ENCODE measurements around the gene TRIM43B. TPM values are rescaled to one million over a fixed set of nuclear protein-coding genes. Genes with fewer than 3 reads are reported as not detected.
"Not testable (repeated sequence)": the region's sequence is repeated elsewhere in the genome, so short reads cannot be mapped to it uniquely, and the experiment has no call there.

Gene TRIM43B
- total RNA-seq, 1 experiment from 2014 or later = not detected

GRCh38 chr2:95500854-95501253 lies 16.3 kb upstream of the TRIM43B start:
- Histone ChIP-seq H3K79me1 (ENCODE audit: insufficient read depth, low read depth, low read length, poor library complexity, severe bottlenecking) (no peaks in the 10 kb centered on the region), H3K4me1 (ENCODE audit: insufficient read depth, low read length) (no peaks in the 10 kb centered on the region), H3K4me2 (ENCODE audit: insufficient read depth, insufficient read length, low read length) (no peak overlapping the region), H3K56ac (ENCODE audit: insufficient read length, low read depth, low read length) (no peak overlapping the region), H4K5ac (ENCODE audit: insufficient read length, low read depth, low read length) (no peak overlapping the region), H4K20me1 (ENCODE audit: control insufficient read depth, insufficient read depth, insufficient read length) (no peaks in the 10 kb centered on the region), H3K27me3 (ENCODE audit: insufficient read depth, low read length) (no peaks in the 10 kb centered on the region), H2AK5ac (ENCODE audit: insufficient read length, low read length) (no peak overlapping the region), H3T11ph (ENCODE audit: low read length) (no peak overlapping the region), H3K27ac (ENCODE audit: insufficient read length, low read depth, low read length) (no peak overlapping the region), H2BK5ac (ENCODE audit: insufficient read length, low read length) (no peak overlapping the region), H2BK15ac (ENCODE audit: low read depth, low read length) (no peak overlapping the region), H2BK120ac (ENCODE audit: low read depth, low read length, poor library complexity, severe bottlenecking) (no peak overlapping the region), H3K79me2 (ENCODE audit: insufficient read depth, low read length) (no peaks in the 10 kb centered on the region), H2BK20ac (ENCODE audit: low read depth, low read length, poor library complexity, severe bottlenecking) (no peak overlapping the region), H3K4ac (ENCODE audit: low read depth, low read length) (no peak overlapping the region), H3K23me2 (ENCODE audit: insufficient read length, low read depth, low read length, poor library complexity, severe bottlenecking) (no peaks in the 10 kb centered on the region), H3K18ac (ENCODE audit: insufficient read length, low read depth, low read length) (no peak overlapping the region), H4K91ac (ENCODE audit: insufficient read length, low read depth, low read length) (no peak overlapping the region), H3K9me3 (ENCODE audit: control insufficient read depth, low read depth, low read length) (no peaks in the 10 kb centered on the region), H3K9ac (ENCODE audit: extremely low read depth, insufficient read length, low read length) (no peak overlapping the region), H3K23ac (ENCODE audit: insufficient read length, low read depth, low read length) (no peak overlapping the region), H2BK12ac (ENCODE audit: insufficient read length, low read depth, low read length) (no peak overlapping the region), H4K8ac (replicated peaks; ENCODE audit: insufficient read length, low read depth, low read length) (no peak overlapping the region), H2AFZ (ENCODE audit: low read length) (no peak overlapping the region), H3K14ac (ENCODE audit: insufficient read depth, low read length) (no peak overlapping the region)
- DNase-seq = no peak
- peaks cover 0 to 26% of the 10 kb centered on the region in 2 experiments; a peak in 3 of 5 replicates for H3K9me3 Mint-ChIP-seq
- TF ChIP-seq CTCF (conservative IDR thresholded peaks at IDR 0.05) = no peak
- peaks cover 2% of the 10 kb centered on the region for H3K27me3 Mint-ChIP-seq (ENCODE audit: low read depth)
- no peaks in the 10 kb centered on the region for H3K4me1 Mint-ChIP-seq
- H3K27ac Mint-ChIP-seq = no peak overlapping the region
- H3K4me3 Mint-ChIP-seq = no peak overlapping the region
- no peaks in the 10 kb centered on the region for H3K36me3 Mint-ChIP-seq (ENCODE audit: insufficient read depth in 1 of 3, low read depth in 3 of 3)

GRCh38 chr2:95492076-95492475 lies 7.5 kb upstream of the TRIM43B start:
- H3K27ac ChIP-seq (ENCODE audit: insufficient read length, low read depth, low read length); H3K36me3 Mint-ChIP-seq (ENCODE audit: insufficient read depth in 1 of 3, low read depth in 3 of 3); H3K56ac ChIP-seq (ENCODE audit: insufficient read length, low read depth, low read length); H4K5ac ChIP-seq (ENCODE audit: insufficient read length, low read depth, low read length); H3K4me1 ChIP-seq (ENCODE audit: insufficient read depth, low read length); H2BK20ac ChIP-seq (ENCODE audit: low read depth, low read length, poor library complexity, severe bottlenecking); H3K9me3 ChIP-seq (ENCODE audit: control insufficient read depth, low read depth, low read length); H2BK120ac ChIP-seq (ENCODE audit: low read depth, low read length, poor library complexity, severe bottlenecking); H3K27me3 ChIP-seq (ENCODE audit: insufficient read depth, low read length); H3K4me2 ChIP-seq (ENCODE audit: insufficient read depth, insufficient read length, low read length); H3K23ac ChIP-seq (ENCODE audit: insufficient read length, low read depth, low read length); H4K91ac ChIP-seq (ENCODE audit: insufficient read length, low read depth, low read length); H2AFZ ChIP-seq (ENCODE audit: low read length); H4K20me1 ChIP-seq (ENCODE audit: control insufficient read depth, insufficient read depth, insufficient read length); H2AK5ac ChIP-seq (ENCODE audit: insufficient read length, low read length); H3K27me3 Mint-ChIP-seq (ENCODE audit: low read depth); H3K18ac ChIP-seq (ENCODE audit: insufficient read length, low read depth, low read length); H3K9ac ChIP-seq (ENCODE audit: extremely low read depth, insufficient read length, low read length); H3T11ph ChIP-seq (ENCODE audit: low read length); H2BK5ac ChIP-seq (ENCODE audit: insufficient read length, low read length); H3K4ac ChIP-seq (ENCODE audit: low read depth, low read length); H3K79me1 ChIP-seq (ENCODE audit: insufficient read depth, low read depth, low read length, poor library complexity, severe bottlenecking); H3K27ac Mint-ChIP-seq; H4K8ac ChIP-seq (replicated peaks; ENCODE audit: insufficient read length, low read depth, low read length); H2BK15ac ChIP-seq (ENCODE audit: low read depth, low read length); DNase-seq; H3K79me2 ChIP-seq (ENCODE audit: insufficient read depth, low read length); H3K4me3 Mint-ChIP-seq; H3K14ac ChIP-seq (ENCODE audit: insufficient read depth, low read length); H3K4me1 Mint-ChIP-seq; H2BK12ac ChIP-seq (ENCODE audit: insufficient read length, low read depth, low read length); H3K23me2 ChIP-seq (ENCODE audit: insufficient read length, low read depth, low read length, poor library complexity, severe bottlenecking): not testable (repeated sequence)
- peaks cover 0 to 34% of the 10 kb centered on the region in 2 experiments; a peak in 3 of 5 replicates for H3K9me3 Mint-ChIP-seq
- whole genome bisulfite sequencing (ENCODE audit: extremely low coverage, insufficient read length, low lambda C conversion rate) = no CpG with 5 or more reads among the region's 1 CpG
